ENCODE data around the gene SLC25A22. TPM values are rescaled to one million over a fixed set of nuclear protein-coding genes. Genes with fewer than 3 reads are reported as not detected.
A peak's percentile ranks its signal among the peaks of the same experiment; 100 is the strongest.

The SLC25A22 gene
- total and polyA plus RNA-seq, 10 of the 15 experiments (the other 5 are each of a cell fraction or from before 2014, with no cell fraction given): 0.27 to 27.0 (median 8.2) TPM

DNA sequence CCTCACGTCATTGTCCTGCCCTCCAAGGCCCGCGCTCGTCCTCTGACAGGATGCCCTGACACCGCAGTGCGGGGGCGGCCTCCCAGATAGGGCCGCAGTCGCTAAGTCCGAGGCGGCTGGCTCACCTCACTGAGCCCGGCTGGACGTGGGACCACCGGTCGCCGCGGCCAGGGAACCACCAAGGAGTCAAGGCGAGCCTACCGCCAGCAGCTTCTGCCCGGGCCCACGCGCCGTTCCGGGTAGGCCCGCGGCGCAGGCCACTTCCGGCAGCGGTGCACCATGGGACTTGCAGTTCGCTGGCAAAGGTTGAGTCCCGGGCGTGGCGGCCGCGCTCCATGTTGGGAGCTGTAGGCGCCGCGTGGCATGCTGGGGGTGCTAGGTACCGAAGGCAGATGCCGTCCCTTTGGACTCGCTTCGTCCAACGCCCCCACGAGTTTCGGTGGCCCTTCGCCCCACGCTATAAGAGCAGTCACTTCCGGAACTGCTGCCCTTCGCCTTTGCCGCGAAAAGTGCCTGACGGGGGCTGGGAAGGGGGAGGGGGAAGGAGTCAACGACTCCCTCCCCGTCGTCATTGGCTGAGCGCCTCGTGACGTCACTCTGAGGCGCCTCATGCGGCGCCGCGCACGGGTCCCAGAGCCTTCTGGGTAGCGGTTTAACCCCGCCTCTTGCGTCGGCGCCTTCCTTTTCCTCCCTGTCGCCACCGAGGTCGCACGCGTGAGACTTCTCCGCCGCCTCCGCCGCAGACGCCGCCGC is 11.4 kb upstream of the SLC25A22 start, which contains the start of gene RPLP2 (continued):
- TF ChIP-seq CREB1 (IDR thresholded peaks at IDR 0.05; ENCODE audit: low read depth) (peak; percentile 99), ZNF207 (IDR thresholded peaks at IDR 0.05; ENCODE audit: borderline replicate concordance) (peak; percentile 67; the same call in 1 of the 2 replicates), CHD4 (IDR thresholded peaks at IDR 0.05) (no peak), KDM1A (IDR thresholded peaks at IDR 0.05; ENCODE audit: borderline replicate concordance) (no peak), TARDBP (IDR thresholded peaks at IDR 0.05; ENCODE audit: borderline replicate concordance) (peak; percentile 83), MTA3 (IDR thresholded peaks at IDR 0.05; ENCODE audit: borderline replicate concordance, low read length) (no peak), MEF2A (IDR thresholded peaks at IDR 0.05; ENCODE audit: insufficient read depth, low read depth, low read length) (0 out of 2 replicates have a peak, but pooled peaks have one; percentile 31), RAD51 (IDR thresholded peaks at IDR 0.05) (no peak), STAT3 (IDR thresholded peaks at IDR 0.05; ENCODE audit: low read depth, low read length) (no peak), NFIC (IDR thresholded peaks at IDR 0.05; ENCODE audit: low read depth, low read length) (no peak), ZNF384 (IDR thresholded peaks at IDR 0.05; ENCODE audit: borderline replicate concordance, low read depth, low read length) (no peak), SUPT20H (IDR thresholded peaks at IDR 0.05; ENCODE audit: borderline replicate concordance, control insufficient read depth, low read depth, low read length) (no peak)
- TF ChIP-seq, protein P1, sequence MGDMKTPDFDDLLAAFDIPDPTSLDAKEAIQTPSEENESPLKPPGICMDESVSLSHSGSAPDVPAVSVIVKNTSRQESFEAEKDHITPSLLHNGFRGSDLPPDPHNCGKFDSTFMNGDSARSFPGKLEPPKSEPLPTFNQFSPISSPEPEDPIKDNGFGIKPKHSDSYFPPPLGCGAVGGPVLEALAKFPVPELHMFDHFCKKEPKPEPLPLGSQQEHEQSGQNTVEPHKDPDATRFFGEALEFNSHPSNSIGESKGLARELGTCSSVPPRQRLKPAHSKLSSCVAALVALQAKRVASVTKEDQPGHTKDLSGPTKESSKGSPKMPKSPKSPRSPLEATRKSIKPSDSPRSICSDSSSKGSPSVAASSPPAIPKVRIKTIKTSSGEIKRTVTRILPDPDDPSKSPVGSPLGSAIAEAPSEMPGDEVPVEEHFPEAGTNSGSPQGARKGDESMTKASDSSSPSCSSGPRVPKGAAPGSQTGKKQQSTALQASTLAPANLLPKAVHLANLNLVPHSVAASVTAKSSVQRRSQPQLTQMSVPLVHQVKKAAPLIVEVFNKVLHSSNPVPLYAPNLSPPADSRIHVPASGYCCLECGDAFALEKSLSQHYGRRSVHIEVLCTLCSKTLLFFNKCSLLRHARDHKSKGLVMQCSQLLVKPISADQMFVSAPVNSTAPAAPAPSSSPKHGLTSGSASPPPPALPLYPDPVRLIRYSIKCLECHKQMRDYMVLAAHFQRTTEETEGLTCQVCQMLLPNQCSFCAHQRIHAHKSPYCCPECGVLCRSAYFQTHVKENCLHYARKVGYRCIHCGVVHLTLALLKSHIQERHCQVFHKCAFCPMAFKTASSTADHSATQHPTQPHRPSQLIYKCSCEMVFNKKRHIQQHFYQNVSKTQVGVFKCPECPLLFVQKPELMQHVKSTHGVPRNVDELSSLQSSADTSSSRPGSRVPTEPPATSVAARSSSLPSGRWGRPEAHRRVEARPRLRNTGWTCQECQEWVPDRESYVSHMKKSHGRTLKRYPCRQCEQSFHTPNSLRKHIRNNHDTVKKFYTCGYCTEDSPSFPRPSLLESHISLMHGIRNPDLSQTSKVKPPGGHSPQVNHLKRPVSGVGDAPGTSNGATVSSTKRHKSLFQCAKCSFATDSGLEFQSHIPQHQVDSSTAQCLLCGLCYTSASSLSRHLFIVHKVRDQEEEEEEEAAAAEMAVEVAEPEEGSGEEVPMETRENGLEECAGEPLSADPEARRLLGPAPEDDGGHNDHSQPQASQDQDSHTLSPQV (IDR thresholded peaks at IDR 0.05): no peak
- TF ChIP-seq, protein P2, sequence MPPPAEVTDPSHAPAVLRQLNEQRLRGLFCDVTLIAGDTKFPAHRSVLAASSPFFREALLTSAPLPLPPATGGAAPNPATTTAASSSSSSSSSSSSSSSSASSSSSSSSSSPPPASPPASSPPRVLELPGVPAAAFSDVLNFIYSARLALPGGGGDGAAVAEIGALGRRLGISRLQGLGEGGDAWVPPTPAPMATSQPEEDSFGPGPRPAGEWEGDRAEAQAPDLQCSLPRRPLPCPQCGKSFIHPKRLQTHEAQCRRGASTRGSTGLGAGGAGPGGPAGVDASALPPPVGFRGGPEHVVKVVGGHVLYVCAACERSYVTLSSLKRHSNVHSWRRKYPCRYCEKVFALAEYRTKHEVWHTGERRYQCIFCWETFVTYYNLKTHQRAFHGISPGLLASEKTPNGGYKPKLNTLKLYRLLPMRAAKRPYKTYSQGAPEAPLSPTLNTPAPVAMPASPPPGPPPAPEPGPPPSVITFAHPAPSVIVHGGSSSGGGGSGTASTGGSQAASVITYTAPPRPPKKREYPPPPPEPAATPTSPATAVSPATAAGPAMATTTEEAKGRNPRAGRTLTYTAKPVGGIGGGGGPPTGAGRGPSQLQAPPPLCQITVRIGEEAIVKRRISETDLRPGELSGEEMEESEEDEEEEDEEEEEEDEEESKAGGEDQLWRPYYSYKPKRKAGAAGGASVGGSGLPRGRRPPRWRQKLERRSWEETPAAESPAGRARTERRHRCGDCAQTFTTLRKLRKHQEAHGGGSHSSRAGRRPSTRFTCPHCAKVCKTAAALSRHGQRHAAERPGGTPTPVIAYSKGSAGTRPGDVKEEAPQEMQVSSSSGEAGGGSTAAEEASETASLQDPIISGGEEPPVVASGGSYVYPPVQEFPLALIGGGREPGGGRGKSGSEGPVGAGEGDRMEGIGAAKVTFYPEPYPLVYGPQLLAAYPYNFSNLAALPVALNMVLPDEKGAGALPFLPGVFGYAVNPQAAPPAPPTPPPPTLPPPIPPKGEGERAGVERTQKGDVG (CRISPR knock-in tag; IDR thresholded peaks at IDR 0.05): no peak
- TF ChIP-seq, protein P3, sequence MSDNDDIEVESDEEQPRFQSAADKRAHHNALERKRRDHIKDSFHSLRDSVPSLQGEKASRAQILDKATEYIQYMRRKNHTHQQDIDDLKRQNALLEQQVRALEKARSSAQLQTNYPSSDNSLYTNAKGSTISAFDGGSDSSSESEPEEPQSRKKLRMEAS (IDR thresholded peaks at IDR 0.05; ENCODE audit: low read depth, low read length): peak; percentile 85
- TF ChIP-seq, protein P4, sequence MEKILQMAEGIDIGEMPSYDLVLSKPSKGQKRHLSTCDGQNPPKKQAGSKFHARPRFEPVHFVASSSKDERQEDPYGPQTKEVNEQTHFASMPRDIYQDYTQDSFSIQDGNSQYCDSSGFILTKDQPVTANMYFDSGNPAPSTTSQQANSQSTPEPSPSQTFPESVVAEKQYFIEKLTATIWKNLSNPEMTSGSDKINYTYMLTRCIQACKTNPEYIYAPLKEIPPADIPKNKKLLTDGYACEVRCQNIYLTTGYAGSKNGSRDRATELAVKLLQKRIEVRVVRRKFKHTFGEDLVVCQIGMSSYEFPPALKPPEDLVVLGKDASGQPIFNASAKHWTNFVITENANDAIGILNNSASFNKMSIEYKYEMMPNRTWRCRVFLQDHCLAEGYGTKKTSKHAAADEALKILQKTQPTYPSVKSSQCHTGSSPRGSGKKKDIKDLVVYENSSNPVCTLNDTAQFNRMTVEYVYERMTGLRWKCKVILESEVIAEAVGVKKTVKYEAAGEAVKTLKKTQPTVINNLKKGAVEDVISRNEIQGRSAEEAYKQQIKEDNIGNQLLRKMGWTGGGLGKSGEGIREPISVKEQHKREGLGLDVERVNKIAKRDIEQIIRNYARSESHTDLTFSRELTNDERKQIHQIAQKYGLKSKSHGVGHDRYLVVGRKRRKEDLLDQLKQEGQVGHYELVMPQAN (conservative IDR thresholded peaks at IDR 0.05): peak; percentile 88
- TF ChIP-seq, protein P5, sequence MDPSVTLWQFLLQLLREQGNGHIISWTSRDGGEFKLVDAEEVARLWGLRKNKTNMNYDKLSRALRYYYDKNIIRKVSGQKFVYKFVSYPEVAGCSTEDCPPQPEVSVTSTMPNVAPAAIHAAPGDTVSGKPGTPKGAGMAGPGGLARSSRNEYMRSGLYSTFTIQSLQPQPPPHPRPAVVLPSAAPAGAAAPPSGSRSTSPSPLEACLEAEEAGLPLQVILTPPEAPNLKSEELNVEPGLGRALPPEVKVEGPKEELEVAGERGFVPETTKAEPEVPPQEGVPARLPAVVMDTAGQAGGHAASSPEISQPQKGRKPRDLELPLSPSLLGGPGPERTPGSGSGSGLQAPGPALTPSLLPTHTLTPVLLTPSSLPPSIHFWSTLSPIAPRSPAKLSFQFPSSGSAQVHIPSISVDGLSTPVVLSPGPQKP (IDR thresholded peaks at IDR 0.05; ENCODE audit: low read depth, low read length): peak; percentile 91
